ENCODE data around the gene CARMIL1.
"Not testable (repeated sequence)": the region's sequence is repeated elsewhere in the genome, so short reads cannot be mapped to it uniquely, and the experiment has no call there.

The CARMIL1 gene

DNA sequence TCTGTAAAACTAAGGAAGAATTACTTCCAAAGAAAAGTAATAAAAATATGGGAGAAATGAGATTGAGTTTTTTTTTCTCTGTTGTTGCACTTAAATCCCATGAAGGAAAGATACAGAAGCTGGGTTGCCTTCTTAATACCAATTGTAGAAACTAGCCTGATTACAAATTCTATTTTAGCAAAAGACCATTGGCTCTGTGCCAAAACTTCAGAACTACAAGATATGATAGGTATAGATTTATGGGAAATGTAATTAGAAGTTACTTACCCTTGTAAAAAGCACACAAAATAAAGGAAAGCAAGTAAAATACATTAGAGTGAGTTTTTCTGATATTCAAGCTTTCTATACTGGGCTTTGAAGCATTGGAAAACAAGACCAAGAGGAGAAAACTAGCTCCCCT is 299.4 kb downstream of the CARMIL1 start:
- DNase-seq (ENCODE audit: low spot score): no peak

- no peak for DNase-seq (ENCODE audit: low spot score)
These were observed 300.3 kb downstream of the CARMIL1 start for GRCh38 chr6:25579391-25579883.

- DNase-seq (ENCODE audit: low spot score): no peak
These were observed 300.8 kb downstream of the CARMIL1 start for GRCh38 chr6:25579902-25580495.

- no peak for DNase-seq (ENCODE audit: low spot score)
These were observed 302.9 kb downstream of the CARMIL1 start for GRCh38 chr6:25582101-25582500.

DNA sequence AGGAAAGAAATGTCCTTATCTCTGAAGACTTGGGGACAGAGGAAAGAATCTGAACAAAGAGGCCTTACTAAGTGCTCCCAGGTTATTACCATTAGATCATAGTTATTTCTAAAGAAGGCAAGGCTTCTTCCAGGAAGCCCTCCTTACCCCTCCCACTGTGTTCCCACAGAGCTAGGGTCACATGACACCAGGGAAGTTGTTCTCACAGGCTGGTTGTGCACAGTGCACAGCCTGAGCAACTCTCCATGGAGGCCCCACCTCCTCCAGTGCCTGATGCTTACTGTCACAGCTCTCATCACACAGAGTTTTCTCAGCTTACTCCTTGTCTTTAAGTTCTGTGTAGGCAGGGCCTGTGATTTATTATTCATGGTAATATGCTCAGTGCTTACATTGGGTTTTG is 303.9 kb downstream of the CARMIL1 start:
- no peak for DNase-seq (ENCODE audit: low spot score)

DNA sequence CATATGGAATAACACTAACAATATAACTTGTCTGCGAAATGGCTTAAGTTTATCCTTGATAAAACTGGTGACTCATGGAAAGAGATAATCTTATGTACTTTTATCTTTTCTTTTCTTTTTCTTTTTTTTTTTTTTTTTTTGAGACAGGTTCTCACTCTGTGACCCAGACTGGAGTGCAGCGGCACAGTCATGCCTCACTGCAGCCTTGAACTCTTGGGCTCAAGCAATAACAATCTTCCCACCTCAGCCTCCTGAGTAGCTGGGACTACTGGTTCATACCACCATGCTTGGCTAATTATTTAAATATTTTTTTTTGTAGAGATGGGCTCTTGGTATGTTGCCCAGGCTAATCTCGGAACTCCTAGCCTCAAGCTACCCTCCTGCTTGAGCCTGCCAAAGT is 304.7 kb downstream of the CARMIL1 start:
- no peak for DNase-seq (ENCODE audit: low spot score)

DNA sequence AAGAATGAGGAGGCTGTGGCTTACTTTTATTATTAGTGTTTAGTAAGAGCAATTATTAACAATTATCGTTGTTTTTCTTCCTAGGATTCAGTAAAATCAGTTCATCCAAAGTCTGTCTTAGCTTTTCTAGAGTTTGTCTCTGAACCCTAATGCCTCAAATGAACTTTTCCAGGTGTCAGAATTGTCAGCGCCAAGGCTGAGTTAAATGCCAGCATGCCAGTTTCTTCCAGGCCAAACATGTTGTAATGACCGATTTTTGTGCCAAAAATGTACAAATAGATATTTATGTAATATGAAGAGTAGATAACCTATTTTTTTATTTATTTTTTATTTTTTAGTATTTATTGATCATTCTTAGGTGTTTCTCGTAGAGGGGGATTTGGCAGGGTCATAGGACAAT is 306.1 kb downstream of the CARMIL1 start:
- DNase-seq (ENCODE audit: low spot score): no peak

DNA sequence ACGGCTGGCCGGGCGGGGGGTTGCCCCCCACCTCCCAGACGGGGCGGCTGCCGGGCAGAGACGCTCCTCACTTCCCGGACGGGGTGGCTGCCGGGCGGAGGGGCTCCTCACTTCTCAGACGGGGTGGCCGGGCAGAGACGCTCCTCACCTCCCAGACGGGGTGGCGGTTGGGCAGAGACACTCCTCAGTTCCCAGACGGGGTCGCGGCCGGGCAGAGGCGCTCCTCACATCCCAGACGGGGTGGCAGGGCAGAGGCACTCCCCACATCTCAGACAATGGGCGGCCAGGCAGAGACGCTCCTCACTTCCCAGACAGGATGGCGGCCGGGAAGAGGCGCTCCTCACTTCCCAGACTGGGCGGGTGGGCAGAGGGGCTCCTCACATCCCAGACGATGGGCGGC is 306.9 kb downstream of the CARMIL1 start:
- not testable (repeated sequence) for DNase-seq (ENCODE audit: low spot score)

DNA sequence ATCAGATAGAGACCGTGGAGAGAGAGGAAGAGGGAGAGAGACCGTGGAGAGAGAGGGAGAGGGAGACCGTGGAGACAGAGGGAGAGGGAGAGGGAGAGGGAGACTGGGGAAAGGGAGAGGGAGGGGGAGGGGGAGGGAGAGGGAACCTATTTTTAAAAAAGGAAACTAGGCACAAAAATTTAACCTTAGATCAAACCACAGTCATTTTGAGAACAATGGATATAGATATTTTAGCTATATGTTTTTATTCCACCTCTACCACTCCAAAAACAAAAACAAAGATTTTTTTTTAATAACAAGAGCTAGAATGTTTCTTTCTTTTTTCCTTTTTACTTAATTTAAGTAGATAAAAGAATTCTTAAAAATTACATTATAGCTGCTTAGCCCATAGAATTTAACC is 307.8 kb downstream of the CARMIL1 start:
- DNase-seq (ENCODE audit: low spot score): no peak

DNA sequence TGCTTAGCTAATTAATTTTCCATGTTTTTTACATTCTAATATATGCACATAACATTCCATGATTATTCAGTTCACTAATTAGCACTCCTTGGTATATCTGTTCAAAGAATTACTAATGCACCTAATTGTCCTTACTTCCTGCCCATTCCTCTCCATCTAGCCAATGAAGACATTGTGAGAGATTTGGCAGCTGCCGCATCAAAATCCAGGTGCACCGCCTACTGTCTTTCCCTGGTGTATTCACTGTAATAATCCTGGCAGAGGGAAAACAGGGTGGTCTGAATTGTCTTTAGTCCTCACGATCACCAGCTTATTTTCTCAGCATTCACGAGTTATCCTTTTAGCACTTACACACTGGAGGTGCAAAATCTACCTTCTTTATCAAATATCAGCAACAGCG is 311.8 kb downstream of the CARMIL1 start:
- no peak for DNase-seq (ENCODE audit: low spot score)

DNA sequence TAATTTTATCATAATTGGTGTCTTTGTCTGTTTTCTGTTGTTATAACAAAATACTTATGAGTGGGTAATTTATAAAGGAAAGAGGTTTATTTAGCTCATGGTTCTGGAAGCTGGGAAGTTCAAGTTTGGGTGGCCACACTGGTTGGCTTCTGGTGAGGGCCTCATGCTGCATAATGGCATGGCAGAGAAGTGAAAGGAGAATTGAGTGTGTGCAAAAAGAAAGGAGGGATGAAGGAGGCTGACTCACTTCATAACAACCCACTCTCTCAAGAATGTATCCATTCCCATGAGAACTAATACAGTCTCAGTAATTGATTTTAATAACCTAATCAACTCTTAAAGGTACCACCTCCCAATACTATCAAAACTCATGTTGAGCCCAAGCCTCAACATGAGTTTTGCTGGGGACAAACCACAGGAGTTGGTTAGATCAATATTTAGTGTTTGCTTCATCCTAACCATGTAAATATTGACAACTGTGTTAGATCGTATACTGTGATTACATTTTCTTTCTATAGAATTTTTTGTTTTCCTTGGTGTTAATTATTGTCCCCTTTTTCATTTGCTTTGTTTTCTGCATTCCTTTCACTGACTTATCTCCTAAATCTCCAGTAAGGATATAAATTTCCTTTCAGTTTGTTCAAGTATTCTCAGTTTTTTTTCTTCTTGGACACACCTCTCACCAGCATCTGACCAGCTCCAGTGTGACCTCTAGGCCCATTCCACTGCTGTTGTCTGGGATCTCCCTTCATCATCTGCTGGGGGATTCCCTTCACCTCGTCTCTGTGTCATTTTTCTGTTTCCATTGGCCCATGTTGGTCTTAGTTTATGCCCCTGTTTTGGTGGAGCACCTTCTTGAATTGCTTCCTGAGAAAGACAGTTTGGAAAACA is 318.0 kb downstream of the CARMIL1 start:
- no peak for DNase-seq (ENCODE audit: low spot score)

DNA sequence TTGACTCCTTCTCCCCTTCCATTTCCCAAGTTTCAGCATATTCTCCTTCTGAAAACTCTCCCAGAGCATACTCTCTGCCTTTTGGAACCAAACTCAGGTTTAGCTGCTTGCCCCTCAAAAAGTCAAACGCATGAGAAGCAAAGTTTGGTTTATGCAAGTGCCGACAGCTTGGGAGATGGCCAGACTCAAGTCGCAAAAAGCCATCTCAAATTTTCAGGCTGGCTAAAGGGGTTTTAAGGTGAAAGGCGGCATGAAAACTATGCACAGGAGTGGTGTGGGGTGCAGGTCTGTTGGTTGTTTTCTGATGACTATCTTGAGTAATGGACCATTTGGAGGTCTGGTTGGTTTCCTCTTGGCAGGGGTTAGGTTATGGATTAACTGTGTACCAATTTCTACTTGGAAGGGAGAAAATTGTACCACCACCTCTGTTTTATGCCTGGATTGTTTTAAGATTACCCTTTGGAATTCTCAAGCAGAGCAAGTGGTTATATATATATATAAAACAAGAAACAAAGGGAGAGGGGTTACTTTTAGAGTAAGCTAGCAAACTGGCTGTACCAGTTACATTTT is 320.4 kb downstream of the CARMIL1 start:
- DNase-seq (ENCODE audit: low spot score): no peak

- peak; percentile 29 for DNase-seq (ENCODE audit: low spot score)
These were observed 322.9 kb downstream of the CARMIL1 start for GRCh38 chr6:25601800-25602673.

DNA sequence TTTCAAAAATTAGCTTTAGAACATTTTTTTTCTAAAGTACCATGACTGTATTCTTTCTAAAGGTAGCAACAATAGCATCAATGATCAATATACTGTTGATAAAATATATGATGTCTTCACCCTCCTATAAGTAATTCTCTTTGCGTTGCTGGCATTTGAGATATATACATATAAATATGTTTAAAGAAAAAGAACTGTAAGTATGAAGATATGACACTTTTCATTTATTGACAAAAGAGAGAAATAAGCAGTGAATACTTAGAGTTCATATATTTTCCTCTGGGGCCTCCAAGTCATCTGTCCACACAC is 323.5 kb downstream of the CARMIL1 start:
- DNase-seq (ENCODE audit: low spot score): no peak

DNA sequence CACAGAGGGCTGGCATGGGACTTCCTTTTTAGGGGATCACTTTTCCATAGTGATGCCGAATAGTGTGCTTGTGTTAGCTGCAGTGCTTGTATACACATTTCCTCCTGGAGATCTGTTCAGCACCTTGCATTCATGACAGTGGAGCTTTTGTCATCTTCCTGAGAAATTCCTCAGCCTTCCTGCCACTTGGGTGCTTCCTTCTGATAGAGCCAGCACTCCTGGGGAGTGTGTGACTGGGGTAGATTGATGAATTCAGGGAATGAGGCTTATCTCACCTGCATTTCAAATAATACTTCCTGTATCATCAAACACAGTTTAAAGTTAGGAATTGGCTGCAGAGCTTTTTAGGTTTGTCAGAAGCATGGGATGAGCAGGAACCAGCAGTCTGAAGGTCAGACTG is 324.1 kb downstream of the CARMIL1 start:
- DNase-seq (ENCODE audit: low spot score): no peak

DNA sequence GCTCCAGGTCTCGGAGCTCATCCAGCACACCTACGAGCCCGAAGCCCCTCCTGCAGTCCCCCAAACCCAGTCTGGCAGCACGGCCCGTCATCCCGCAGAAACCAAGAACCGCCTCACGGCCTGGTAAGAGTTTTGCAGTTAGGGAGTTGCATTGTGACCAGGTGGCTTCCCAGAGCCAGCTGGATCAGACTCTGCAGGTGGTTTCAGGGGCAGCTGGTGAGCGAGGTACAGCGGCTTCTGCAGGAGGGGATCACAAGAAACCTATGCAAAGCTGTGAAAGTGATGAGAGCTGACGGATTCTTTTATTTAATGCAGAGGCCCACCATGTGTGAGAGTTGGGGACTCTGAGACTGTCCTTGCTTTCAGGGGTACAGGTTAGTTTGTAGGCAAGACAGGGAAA is 327.0 kb downstream of the CARMIL1 start:
- DNase-seq (ENCODE audit: low spot score): no peak

DNA sequence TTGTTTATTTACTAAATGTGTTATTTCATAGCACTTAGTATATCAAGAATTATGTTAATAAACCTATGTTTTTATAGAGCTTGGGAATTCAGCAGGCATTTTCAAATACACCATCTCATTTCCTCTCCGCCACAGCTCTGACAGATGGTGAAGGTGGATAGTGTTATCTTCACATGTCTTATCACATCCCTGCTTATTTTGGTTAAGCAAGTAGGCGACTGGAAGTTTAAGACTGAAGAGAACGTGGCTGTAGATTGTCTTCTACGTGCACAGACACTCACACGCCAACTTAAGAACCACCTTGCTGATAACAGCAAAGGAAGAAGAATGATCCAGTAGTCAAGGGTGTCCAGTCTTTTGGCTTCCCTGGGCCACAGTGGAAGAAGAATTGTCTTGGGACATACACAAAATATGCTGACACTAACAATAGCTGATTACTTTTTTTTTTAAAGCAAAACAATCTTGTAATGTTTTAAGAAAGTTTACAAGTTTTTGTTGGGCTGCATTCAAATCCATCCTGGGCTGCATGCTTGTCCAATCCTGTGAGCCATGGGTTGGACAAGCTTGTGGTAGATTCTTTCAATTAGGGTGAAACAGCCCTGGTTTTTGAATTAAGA is 329.5 kb downstream of the CARMIL1 start:
- no peak for DNase-seq (ENCODE audit: low spot score)

DNA sequence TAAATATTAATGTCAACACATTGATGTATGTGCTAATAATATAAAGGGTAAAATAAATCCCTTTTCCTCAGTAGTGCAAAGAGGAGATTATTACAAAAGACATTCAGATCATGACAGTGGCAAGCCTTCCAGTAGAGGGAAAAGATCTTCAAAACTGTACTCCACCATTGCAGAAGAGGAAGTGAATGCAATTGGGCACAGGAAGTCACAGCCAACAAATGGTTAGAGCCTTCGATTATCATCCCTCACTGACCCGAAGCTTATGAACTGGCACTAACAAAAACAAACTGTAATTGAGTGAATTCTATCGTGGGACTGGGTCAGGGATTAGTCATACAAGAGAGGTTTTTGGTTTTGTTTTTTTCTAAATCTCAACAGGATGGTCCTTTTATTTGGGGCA is 333.5 kb downstream of the CARMIL1 start:
- no peak for DNase-seq (ENCODE audit: low spot score)

- no peak for DNase-seq (ENCODE audit: low spot score)
These were observed 334.2 kb downstream of the CARMIL1 start for GRCh38 chr6:25613415-25613814.

DNA sequence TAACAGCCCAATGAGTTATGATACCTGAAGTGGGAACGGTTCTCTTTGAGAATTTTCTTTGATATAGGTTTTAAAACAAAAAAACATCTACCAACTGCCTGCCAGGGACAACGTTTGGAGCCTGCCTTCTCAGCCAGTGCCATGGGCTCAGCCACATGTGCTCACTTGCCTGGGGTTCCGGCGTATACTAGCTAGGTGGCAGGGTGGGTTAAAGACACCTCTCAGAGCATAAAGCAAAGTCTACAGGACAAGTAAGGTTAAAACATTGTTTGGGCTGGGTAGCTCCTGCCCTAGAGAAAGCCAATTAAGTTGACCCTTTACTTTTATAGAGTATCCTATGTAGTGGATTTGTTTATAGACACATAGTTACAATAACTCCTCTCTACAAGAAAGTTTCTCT is 334.9 kb downstream of the CARMIL1 start:
- no peak for DNase-seq (ENCODE audit: low spot score)

GRCh38 chr6:25615471-25615870 is 336.3 kb downstream of the CARMIL1 start:
- DNase-seq (ENCODE audit: low spot score): no peak

GRCh38 chr6:25617997-25618396 is 338.8 kb downstream of the CARMIL1 start:
- no peak for DNase-seq (ENCODE audit: low spot score)
